GM18498 (cell line): ENCODE measurements around the gene TIMM10B.

Experiments
- ATAC-seq: cut with Tn5 transposase; IDR thresholded peaks from one replicate; pipeline ENCODE4 v1.9.1; 2021; ENCODE audit warnings: mild to moderate bottlenecking, moderate library complexity; ENCODE audit not compliant: unreplicated experiment

The TIMM10B gene, protein sequence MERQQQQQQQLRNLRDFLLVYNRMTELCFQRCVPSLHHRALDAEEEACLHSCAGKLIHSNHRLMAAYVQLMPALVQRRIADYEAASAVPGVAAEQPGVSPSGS

DNA sequence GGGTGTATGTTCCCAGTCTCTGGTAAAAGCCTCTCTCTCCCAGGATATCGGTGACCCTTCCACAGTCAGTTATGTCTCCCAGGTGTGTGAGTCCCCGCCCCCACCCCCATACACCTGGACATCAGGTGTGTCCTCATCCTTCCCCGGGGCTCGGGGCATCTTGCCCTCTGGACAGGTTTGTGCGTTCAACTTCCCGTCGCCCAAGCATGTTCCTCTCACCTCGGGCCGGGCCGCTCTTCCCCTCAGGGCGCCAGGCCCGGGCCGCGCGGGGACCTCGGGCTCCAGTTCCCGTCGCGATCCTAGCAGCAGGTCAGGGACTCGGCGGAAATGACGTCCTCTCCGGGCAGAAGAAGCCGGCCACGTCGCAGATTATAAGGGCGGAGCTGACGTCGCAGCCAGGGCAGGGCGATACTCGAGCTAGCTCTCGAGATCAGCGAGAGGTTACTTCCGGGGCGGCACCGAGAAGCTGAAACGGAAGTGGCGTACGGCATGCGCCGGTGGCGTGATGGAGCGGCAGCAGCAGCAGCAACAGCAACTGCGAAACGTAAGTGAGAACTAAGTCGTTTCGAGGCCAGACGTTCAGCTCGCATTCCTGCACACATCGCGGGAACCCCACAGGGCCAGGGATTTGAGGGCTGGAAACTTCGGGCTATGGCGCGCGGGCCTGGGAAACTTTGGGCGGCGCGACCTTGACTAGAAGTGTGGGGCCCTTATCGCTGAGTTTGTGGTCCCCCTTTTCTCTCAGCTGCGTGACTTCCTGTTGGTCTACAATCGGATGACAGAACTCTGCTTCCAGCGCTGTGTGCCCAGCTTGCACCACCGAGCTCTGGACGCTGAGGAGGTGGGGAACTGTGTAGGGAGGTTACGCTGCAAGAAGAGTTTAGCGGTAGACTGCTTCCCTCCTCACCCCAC lies at the start of gene TIMM10B, which contains the start of gene ARFIP2:
TIMM10B (plus strand) TSS at position 490 of the 912 bp plus-strand sequence; CDS start at position 506, 16 bp downstream.
ARFIP2 (minus strand) TSS at position 320 of the 912 bp plus-strand sequence. CDS start 910 bp downstream, outside the sequence.
- ATAC-seq = peak; percentile 99

DNA sequence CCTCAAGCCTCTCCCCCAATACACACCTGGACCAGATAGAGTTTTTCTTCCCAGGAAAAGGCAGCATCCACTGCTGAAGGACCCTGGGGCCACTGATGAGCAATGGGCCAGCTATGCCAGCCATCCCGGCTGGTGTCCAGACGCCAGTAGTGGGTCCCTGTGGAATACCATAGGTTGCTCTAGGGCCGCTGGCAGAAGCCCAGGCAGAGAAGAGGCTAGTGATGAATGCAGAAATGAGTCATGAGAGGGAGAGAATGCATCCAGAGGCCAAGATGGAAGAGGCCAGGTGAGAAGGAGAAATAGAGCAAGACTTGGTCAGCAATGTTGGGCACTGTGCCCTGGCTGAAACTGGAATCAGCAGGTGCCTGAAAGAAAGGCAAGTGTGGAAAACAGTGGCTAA lies 49.4 kb upstream of the TIMM10B start:
- ATAC-seq = no peak

DNA sequence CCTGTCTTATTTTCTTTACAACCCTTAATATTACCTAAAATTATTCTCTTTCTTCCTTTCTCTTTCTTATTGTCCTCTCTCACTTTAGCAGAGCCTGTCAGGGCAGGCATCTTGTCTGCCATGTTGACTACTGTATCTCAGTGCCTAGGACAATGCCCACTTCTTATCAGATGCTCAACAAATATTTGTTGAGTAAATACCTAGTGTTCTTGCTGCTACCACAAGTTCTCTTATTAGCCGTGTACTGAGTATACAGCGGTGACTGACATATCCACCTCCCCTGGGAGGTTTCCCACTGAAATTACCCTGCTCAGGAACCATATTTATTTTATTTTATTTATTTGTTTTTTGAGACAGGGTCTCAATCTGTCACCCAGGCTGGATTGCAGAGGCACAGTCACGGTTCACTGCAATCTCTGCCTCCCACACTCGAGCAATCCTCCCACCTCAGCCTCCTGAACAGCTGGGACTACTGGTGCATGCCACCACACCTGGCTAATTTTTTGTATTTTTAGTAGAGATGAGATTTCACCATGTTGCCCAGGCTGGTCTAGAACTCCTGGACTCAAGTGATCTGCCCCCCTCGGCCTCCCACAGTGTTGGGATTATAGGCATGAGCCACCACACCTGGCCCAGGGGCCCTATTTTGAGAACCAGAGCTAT lies 47.2 kb upstream of the TIMM10B start:
- peak; percentile 39 for ATAC-seq

DNA sequence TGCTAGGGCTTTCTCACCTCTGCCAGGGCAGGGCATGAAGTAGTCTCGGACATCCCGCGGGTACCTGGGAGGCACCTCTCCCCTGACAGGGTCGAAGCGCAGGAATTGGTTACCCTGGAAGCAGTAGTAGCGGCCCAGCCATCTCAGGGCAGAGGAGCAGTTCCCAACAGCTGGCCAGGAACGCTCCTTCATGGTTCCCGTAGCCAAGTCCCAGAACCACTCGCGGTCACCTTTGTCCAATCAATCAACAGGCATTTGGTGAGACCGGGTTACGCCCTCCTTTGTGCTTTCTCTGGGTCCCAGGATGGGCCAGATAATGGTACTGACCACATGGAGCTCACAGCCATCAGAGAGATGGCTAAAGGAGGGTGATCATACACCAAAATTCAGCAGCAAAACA lies 43.9 kb upstream of the TIMM10B start:
- ATAC-seq = no peak

DNA sequence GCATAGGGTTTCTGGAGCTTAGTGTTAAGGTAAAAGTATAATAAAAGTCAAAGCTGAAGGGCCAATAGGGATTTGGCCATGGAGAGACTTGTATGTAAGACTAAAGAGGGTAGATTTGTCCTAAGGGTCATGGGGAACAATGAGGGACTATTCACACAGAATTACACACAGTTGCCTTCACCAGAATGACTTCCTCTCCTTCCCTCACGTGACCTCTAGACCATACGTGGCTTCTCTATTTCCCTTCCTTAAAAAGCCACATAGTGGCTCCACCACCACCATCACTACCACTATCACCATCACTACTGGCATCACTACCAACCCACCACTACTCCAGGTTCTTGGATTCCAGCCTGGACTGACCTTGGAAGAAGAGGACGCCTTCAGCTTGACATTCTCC lies 43.3 kb upstream of the TIMM10B start:
- no peak for ATAC-seq

DNA sequence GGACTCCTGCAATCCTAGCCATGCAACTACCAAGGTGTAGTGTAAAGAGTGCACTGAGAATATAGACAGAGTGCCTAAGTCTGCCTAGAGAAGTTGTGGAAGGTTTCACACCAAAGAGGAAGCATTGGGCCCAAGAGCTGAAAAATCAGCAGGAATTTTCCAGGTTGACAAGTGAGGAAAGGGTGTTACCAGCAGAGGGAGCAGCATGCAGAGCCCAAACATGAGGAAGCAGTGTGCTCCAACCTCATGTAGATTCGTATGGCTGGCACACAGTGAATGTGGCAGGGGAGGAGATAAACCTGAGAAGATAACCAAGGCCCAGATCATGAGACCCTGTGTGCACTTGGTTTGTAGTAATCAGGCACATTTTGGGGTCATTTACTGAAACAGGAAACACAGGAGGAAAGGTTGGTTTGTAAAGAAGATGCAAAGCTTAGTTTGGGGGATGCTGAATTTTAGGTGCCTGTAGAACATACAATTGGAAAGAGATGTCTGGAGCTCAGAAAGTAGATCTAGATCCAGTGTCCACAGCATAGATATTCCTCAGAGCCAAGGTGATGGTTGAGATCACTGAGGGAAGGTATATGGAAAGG lies 42.2 kb upstream of the TIMM10B start:
- no peak for ATAC-seq

DNA sequence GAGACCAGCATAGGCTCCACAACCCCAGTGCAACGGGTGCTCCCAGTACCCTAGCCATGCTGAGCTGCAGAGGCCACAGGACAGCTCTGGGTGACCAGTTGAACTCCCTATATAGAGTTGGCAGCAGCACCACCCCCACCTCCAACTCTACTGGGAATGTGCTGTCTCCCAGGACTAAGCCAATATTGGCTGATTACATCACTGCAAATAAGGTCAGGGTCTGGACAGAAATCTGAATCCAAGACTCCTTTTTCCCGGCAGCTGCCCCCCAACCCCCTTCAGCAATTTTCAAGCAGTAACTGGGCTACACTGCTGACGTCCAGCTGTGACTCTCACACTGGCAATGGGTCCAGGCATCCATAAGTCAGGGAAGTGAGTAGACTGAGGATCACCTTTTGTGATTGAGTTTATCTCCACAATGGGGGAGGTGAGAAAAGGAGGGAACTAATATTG lies 40.4 kb upstream of the TIMM10B start, which contains the start of gene HPX:
HPX (minus strand) TSS at position 82 of the 453 bp plus-strand sequence; CDS start at position 58, 24 bp downstream.
- ATAC-seq = no peak

DNA sequence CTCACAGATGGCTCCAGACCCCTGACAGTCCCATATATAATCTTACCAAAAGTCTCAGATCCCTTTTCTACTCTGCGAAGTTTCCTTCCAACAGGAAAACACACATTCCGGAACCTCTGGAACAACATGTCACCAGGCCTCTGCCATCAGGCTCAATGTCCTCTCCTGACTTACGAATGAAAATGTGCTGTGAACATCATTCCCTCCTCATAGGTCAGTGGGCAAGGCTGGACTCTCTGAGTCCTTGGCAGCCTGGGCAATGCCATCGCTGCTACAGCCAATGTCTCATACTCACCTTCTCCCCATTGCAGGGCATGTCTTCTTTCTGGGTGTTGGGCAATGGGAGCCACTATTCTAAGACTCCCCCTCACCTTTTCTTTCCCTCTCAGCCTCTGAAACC lies 38.9 kb upstream of the TIMM10B start:
- ATAC-seq = no peak

DNA sequence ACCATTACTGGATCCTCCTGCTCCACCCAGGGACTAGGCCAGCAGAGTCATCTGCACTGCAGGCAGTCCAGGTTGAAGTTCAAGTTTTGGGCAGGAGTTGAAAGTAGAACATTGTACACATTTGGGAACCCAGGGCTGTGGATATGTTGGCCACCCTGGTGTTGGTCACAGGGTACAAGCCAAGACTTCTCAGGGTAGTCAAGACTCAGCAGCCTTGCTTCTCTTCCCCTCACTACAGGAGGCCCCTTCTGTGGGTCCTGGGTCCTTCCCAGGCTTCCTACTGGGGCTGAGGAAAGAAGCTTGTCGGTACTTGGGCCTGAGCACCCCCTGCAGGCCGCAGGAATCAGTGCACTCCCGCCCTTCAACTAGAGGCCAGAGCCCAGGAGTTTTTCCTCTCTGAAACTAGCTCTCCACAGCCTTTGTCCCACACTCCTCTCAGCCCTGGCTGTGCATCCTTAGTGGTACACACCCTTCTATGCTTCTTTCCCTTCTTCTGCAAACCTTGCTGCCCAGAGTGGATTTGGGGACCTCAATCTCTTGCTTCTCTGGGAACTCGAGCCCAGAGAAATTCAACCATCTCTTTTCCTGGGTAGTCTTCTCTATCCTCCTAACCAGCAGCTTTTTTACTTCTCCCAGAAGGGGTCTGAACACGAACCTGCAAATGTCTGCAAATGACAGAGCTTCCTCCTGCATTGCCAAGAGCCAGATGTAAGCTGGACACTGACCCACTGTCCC lies 37.9 kb upstream of the TIMM10B start:
- ATAC-seq = peak; percentile 76

DNA sequence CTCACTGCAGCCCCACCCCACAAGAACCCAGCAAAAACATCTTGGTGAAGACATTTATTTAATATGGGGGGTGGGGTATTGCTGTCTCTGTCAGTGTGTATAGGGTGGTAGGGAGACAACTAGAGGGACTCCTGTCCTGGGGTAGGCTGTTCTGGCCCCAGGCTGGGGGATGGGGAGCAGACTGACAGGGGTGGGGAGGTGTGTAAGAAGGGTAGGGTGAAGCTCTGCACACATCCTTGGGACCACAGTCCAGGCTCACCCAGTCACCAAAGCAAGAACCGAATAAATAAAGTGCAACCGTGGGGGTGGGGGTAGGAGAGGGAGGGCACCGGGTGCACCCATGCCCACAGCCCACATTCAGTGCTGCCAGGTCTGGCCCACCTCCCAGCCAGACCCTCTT lies 32.7 kb upstream of the TIMM10B start:
- ATAC-seq = no peak

DNA sequence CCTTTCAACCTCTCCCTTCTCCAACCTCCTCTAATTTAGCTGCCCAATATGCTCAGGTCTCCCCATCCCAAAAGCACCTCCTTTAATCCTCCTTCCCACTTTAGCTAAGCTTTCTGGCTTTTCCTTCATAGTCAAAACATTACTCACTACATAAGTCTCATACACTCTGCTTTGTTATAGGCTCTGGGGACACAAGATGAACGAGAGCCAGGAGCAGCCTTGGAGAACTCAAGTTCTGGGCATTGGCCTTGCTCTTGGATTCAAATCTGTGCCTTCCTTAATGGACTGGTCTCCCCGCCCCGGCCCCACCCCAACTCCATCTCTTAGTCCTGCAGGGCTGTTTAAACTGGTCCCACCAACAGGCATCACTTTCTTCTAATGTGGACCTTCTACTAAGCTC lies 29.1 kb upstream of the TIMM10B start:
- no peak for ATAC-seq

DNA sequence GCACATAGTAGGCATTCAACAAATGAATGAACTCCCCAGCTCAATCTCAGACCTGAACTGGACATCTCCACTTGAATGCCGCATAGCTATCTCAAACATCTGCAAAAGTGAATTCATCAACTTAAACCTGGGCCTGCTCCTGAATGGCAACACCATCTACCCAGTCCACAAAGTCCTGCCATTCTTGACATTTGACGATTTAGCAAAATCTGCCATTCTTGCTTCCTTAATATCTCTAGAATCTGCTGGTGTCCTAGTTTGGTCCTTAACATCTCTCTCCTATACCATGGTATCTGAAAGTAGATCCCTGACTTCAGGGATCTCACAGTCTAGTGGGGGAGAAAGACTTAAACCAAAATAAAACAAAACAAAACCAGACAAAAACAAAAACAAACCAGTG lies 28.1 kb upstream of the TIMM10B start:
- no peak for ATAC-seq

DNA sequence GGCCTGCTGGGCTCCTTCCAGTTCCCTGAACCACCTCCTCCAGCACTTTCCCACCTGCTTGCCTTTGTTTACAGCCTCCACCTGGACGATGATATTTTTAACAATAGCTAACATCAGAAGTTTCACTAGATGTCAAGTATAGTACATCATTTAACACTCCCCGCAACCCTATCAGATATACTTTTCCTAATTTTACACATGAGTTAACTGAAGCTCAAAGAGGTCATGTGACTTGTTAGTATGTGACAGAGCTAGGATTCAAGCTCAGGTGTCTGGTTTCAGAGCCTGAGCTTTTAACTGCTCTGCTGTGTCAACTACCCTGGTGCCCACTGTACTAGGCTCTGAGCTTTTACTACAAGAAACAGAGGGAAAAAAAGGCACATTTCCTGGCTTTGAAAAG lies 26.2 kb upstream of the TIMM10B start:
- no peak for ATAC-seq

DNA sequence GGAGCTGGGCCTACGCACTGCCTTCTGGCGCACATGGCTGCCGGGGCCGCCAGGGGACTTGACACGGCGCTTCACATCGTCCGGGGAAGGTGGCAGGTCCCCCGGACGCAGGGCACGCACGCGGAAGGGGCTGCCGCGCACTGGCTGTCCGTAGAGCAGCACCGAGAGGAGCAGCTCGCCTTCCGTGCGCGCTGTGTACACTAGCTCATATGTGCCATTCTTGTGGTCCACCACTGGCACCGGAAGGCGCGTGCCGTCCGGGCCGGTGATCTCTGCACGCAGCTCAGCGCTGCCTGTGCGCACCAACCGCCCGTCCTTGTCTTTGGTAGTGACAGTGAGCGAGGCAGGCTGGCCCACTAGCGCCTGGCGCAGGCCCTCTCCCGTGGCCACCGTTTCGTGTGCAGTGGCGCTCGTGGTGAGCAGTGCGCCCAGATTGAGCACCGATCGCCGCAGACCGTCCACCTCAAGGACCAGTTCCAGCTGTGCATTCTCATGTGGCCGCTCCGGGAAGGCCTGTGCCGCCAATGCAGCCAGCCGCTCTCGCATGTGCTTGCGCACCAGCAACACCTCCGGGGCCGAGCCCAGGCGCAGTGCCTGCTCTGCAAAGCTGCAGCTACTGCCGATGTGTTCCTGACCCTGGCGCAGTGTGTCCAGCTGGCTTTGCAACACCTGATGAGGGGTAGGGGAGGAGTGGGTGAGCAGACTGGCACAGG lies 24.8 kb upstream of the TIMM10B start:
- no peak for ATAC-seq

DNA sequence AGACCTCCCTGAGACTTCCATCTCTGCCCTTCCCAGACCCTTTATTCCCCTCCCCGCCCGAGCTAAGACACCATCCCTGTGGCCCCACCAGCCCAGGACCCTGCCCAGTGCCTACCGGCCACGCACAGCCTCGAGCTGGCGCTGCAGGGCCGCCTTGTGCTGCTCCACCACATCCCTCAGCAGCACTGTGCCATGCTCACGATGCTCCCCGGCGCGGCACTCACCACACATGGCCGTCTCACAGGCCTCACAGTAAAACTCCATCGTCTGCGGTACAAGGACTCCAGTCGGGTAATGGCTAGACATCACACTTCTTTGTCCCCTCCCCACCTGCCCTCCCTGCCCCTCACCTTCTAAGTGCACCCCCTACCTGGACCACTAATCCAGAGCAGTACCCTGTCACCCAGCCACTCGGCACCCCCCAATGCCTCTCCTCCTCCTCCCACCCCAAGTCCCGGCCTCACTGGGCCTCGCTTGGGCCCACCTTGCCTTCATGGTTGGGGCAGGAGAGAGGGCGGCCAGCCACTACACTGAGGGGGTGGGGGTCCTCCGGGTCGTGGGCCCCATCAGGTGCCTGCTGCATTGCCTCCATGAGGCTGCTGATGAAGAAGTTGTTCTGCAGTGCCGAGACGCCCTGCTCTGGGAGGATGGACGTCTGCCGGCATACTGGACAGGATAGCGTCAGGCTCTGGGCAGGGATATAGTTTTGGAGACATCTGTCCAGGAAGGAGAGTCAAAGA lies 23.6 kb upstream of the TIMM10B start:
- ATAC-seq = no peak

DNA sequence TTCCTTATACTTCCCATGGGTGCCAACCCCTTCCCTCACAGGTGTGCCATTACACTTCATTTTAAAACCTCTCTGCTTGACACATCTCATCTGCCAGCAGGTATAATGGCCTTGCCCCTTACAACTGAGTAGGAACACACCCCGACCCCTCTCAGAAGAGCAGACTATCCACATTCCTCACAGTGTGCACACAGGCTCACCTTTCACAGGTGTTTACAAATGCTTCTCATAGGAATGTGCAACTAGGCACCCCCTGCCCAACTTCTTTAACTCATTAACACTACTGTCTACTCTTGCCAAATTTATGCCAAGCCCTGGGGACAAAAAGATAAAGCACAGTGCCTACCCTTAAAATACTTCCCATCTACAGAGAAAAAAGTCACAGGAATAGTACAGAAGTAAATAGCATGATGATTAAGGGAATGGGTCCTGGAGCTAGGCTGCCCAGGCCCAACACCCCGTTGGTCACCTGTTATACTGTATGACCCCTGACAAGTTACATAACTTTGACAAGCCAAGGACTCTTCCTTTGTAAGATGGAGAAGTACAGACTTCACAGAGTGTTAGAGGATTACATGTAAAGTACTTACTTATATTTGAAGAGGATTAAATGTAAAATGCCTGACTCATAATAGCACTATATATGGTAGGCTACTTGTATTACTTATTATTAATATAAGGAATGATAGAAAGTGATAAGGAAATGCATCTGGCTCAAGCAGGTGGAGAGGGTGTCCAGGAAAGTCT lies 22.8 kb upstream of the TIMM10B start:
- no peak for ATAC-seq

DNA sequence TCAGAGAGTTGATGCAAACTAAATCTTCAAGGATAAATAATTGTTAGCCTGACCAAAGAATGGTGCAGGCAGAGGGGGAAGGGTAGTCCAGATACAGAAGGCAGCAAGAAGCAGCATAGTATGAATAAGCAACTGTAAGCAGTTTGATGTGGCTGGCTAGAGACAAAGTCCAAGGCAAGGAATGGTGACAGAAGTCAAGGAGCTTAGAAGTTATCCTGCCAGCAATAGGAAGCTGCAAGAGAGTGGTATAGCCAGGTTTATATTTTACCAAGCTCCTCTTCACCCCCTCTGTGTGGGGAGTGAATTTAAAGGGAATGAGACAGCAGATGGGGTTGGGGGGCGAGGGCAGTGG lies 22.2 kb upstream of the TIMM10B start:
- ATAC-seq = no peak

DNA sequence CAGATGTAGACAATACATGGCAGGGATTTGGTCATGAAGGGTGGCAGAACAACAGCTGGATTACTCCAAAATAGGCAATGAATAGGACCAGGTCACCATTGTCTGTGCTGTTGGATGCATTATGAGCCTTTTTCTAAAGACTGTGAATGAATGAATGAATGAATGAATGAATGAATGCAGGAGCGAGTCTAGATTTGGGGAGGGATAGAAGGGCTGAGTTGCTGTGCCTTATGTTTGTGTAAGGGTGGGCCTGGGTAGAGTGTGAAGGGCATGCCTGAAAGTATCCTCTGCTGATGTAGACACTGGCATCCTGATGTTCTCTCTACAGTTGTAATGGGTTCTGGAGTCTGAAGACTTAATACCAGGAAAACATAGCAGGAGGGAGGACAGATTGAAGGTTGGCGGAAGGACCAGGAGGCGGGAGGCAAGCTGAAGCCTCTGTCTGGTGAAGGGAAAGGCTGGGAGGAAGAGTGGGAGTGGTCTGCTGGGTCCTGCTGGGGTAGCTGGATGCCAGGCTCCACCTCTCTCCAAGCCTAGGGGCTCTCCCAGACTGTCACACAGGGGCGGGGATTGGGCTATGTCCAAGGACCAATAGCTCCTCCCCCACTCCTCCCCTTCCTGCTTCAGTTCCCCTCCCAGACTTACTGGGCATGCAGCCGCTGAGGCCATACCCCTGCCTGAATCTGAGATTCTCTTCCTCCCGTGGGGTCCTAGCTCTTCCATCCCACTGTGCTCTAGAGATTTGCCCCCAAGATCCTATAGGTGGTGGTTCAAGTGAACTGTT lies 12.4 kb upstream of the TIMM10B start:
- ATAC-seq = peak; percentile 38
